GM12892 (cell line): Measurements from ENCODE around the gene SLC48A1.
"Not testable (repeated sequence)": the region's sequence is repeated elsewhere in the genome, so short reads cannot be mapped to it uniquely, and the experiment has no call there.

Experiments
- DNase-seq: peaks from one replicate; pipeline ENCODE4 v3.0.0; 2011; ENCODE audit not compliant: insufficient read length
- FAIRE-seq: peaks from 2 replicates; lab custom pipeline; 2011; peaks lifted over from hg19 to GRCh38; lab: Jason Lieb, UNC
- POLR2A ChIP-seq: IDR thresholded peaks from 2 replicates; pipeline ENCODE4 v1.6.1; 2011; ENCODE audit warnings: low read depth, low read length, control low read depth
- POLR2AphosphoS5 ChIP-seq: IDR thresholded peaks from 2 replicates; pipeline ENCODE4 v1.6.1; 2011; ENCODE audit warnings: low read depth, low read length, control low read depth
- TAF1 ChIP-seq: IDR thresholded peaks from 2 replicates; pipeline ENCODE4 v1.6.1; 2011; ENCODE audit warnings: low read depth, mild to moderate bottlenecking, control low read depth, low read length, borderline replicate concordance

SLC48A1 gene

DNA sequence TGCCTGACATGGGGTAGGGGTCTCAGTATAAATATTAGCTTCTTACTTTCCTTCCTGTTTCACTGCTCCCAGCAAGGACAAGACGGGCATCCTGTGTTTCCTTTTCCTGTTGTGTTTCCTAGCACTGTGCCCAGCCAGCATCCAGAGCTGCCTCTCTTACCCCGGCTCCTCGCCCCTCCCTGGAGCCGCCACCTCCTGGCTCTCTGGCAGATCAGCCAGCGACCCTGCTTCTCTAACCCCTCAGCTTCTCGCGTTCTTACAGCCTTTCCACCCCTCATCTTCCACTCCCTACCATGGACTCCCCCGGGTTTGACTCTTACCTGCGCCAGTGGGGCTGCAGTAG, 28.8 kb downstream of the SLC48A1 start:
- no peak for TF ChIP-seq POLR2A
- TF ChIP-seq TAF1: no peak
- TF ChIP-seq POLR2AphosphoS5: no peak
- no peak for FAIRE-seq
- no peak for DNase-seq

DNA sequence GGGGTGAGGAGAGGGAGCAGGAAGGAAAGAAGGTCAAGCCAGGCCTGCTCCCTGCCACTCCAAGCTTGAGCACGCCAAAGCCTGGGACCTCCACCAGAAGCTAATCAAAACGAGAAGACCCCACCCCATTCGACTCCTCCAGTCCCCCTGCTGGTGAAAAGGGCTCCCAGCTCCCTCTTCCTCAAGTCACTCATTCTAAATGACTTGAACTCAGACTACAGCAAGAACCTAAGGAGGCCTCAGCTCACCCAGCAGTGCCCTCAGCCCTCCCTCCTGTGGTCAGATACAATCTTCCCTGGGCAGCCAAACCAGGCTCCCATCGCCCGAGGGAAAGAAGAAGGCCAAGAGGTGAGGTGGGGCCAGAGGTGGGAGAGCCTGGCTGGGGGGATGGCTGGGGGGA, 29.3 kb downstream of the SLC48A1 start:
- FAIRE-seq (no peak), DNase-seq (no peak)
- TF ChIP-seq POLR2AphosphoS5: no peak
- TF ChIP-seq TAF1: no peak
- no peak for TF ChIP-seq POLR2A

- DNase-seq (no peak), FAIRE-seq (no peak)
- TF ChIP-seq POLR2AphosphoS5 (no peak), POLR2A (no peak), TAF1 (no peak)
Measured at GRCh38 chr12:47803191-47803875, 30.3 kb downstream of the SLC48A1 start.

DNA sequence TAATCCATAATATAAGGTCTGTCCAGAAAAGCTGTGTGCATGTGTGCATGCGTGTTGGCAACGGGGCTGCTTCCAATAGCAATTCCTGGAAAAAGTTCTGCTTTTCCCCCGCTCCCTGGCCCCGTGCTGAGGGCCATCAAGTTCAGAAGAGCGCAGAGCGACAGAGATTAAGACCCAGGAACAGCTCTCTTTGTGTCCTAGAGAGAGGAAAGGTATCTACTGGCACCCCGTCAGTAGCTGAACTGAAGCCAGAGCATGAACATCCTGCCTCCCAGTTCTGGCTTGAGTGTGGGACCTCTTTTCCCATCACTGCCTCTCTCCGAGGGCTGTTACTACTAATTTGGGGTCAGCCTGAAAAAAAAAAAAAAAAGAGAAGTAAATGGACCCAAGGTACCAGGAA, 31.1 kb downstream of the SLC48A1 start:
- no peak for TF ChIP-seq POLR2A
- TF ChIP-seq POLR2AphosphoS5: no peak
- no peak for TF ChIP-seq TAF1
- DNase-seq (no peak), FAIRE-seq (no peak)

GRCh38 chr12:47805417-47805816, 32.4 kb downstream of the SLC48A1 start:
- DNase-seq (no peak), FAIRE-seq (no peak)
- TF ChIP-seq POLR2A: no peak
- TF ChIP-seq TAF1: no peak
- no peak for TF ChIP-seq POLR2AphosphoS5

GRCh38 chr12:47807338-47807737, 34.3 kb downstream of the SLC48A1 start:
- no peak for FAIRE-seq
- TF ChIP-seq POLR2AphosphoS5: no peak
- no peak for TF ChIP-seq POLR2A
- TF ChIP-seq TAF1: no peak

GRCh38 chr12:47808050-47808449, 35.0 kb downstream of the SLC48A1 start:
- DNase-seq (peak; percentile 55), FAIRE-seq (no peak)
- TF ChIP-seq POLR2AphosphoS5 (no peak), POLR2A (no peak), TAF1 (no peak)

More at GRCh38 chr12:47807338-47807737, 34.3 kb downstream of the SLC48A1 start:
- DNase-seq: no peak

GRCh38 chr12:47808574-47809365, 35.7 kb downstream of the SLC48A1 start:
- FAIRE-seq (peak; percentile 36), DNase-seq (no peak)
- no peak for TF ChIP-seq POLR2A
- no peak for TF ChIP-seq POLR2AphosphoS5
- no peak for TF ChIP-seq TAF1

GRCh38 chr12:47809518-47809917, 36.5 kb downstream of the SLC48A1 start:
- FAIRE-seq, DNase-seq: not testable (repeated sequence)

GRCh38 chr12:47811072-47811396, 38.0 kb downstream of the SLC48A1 start:
- FAIRE-seq (no peak), DNase-seq (no peak)
- TF ChIP-seq TAF1 (no peak), POLR2AphosphoS5 (no peak), POLR2A (no peak)

- no peak for FAIRE-seq
- no peak for DNase-seq
- no peak for TF ChIP-seq TAF1
- TF ChIP-seq POLR2AphosphoS5: no peak
- TF ChIP-seq POLR2A: no peak
Measured at GRCh38 chr12:47811581-47812484, 38.8 kb downstream of the SLC48A1 start.
